Inferior parietal cortex (tissue), 1 donor: ENCODE measurements around the gene TSC22D4.

Source experiments
- DNase-seq: peaks from one replicate; pipeline ENCODE4 v3.0.0-alpha.2; 2016; ENCODE audit errors: extremely low spot score

TSC22D4 gene

DNA sequence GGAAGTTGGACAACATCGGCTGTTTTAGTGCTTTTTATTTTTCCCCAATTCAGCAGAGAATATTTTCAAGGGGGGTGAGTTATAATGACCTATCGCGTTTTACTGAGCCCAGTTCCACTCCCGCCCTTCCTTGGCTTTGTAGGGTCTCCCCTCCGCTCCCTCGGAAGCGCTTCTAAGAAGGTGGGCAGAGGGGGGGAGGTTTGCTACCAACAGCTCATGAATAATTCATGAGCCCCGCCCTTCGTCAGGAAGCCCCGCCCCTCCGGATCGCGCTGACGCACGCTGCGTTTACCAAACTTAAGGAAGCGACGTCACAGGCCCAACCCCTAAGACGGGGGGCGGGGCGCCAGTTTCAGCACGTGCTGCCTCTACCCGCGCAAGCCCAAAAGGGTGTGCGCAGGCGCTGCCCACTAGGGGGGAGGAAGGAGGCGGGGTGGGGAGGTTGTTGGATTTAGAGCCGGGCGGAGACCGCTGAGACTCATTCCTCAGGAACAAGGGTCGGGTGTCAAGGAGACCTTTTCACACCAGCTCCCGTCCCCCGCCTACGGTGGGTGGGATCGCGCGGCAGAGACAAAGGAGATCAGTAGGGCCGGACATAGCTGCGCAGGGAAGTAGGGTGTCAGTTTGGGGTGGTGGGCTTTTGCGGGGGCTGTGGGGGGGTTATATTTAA lies 49.9 kb downstream of the TSC22D4 start:
- DNase-seq, result peak; percentile 99

DNA sequence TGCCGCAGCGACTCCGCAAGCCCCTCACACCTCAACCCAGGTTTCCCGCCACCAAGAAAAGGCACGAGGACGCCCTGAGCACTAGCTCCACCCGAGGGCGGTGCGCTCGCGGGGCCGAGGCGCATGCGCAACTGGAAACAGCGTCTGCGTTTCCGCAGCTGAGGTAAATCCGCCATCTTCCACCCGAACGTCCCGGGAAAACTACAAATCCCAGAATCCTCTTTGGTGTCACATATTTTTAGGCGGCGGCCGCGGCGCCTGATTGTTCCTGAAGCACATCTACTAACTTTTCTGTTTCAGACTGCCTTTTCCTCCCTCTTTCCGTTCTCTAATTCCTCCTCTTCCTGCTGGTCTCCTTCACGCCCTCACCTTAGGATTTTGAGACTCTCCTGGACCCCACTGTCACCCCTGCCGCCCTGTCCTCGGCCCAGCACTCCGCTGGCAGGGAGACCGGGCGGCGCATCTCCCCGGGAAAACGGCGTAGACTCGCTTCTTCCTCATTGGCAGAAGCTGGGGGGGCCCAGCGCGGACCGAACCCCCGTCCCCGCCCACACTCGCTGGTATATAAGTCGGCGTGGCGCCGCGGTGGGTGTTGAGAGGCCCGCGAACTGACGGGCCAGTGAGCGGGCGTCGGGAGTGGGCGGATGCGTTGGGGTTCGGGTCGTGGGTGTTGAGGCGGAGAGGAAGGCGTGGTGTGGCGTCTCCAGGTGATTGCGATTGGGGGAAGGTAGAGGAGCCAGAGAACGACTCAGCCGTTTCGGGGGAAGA lies 50.6 kb downstream of the TSC22D4 start, which contains the start of gene ZCWPW1:
ZCWPW1 (minus strand) TSS at position 505 of the 768 bp plus-strand sequence. CDS start 8,054 bp downstream, outside the sequence.
- DNase-seq, result peak; percentile 97

- no peak for DNase-seq
Observed at GRCh38 chr7:100427762-100428198, 51.2 kb downstream of the TSC22D4 start.

DNA sequence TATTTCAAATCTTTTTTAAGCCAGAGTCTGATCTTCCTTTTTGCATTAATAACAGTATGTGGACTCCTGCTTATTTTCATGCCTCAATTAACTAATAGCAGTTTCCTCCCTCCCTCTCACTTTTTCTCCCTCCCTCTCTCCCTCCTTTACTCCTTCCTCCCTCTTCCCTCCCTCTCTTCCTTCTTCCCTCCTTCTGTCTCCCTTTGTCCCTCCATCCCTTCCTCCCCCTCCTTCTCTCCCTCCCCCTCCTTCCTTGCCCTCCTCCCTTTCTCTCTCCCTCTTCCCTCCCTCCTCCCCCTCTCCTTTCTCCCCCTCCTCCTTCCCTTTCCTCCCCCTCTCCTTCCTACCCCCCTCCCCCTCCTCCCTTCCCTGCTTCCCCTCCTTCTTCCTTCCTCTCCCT lies 52.5 kb downstream of the TSC22D4 start:
- no peak for DNase-seq

DNA sequence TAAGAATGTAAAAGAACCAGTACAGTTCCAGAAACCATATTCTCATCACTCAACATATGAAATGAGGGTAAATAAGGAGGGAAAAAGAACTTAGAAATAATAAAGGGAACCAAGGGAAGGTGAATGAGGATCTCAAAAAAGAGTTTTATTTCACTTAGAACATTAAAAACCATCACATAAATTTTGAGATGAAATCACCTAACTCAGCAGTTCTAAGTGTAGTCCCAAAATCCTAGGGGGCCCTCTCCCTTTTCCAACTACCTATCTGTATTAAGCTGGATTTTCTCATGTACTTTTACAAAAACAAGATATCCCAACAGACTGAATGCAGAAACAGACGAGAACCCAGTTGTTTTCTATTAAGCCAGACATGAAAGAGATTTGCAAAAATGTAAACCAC lies 53.7 kb downstream of the TSC22D4 start:
- no peak for DNase-seq

- no peak for DNase-seq
Observed at GRCh38 chr7:100423315-100423714, 55.7 kb downstream of the TSC22D4 start.

DNA sequence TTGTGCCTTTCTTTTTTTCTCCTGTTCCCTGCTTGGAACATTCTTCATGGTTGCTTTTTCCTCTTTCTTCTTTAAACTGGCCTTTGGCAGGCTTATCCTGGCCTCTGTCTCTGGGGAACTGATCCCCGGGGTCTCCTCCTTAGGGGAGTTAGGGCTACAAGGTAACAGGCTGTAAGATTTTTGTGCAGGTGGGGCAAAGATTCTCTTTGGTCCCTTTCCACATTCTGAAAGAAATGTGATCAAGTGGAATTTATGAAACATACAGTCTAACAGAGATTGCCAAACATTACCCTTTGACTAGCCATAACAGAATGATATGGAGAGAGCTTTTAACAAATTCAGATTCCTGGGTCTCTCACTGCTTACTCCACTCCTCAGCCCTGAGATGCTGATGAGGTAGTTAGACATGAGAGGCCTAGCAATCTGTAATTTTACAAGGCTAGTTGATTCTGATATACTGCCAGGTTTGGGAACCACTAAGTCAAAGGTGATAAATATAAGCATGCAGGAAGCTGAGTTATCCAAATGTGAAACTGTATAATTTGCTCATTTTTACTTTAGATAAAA lies 59.3 kb downstream of the TSC22D4 start:
- DNase-seq, result no peak

GRCh38 chr7:100418930-100419659 lies 59.9 kb downstream of the TSC22D4 start:
- DNase-seq, result no peak
